CMK (cell line): ENCODE measurements around the gene STK36.

Experiments used
- DNase-seq: peaks from one replicate; pipeline ENCODE4 v3.0.0-alpha.2; 2010; ENCODE audit warnings: low read depth

STK36 gene, protein sequence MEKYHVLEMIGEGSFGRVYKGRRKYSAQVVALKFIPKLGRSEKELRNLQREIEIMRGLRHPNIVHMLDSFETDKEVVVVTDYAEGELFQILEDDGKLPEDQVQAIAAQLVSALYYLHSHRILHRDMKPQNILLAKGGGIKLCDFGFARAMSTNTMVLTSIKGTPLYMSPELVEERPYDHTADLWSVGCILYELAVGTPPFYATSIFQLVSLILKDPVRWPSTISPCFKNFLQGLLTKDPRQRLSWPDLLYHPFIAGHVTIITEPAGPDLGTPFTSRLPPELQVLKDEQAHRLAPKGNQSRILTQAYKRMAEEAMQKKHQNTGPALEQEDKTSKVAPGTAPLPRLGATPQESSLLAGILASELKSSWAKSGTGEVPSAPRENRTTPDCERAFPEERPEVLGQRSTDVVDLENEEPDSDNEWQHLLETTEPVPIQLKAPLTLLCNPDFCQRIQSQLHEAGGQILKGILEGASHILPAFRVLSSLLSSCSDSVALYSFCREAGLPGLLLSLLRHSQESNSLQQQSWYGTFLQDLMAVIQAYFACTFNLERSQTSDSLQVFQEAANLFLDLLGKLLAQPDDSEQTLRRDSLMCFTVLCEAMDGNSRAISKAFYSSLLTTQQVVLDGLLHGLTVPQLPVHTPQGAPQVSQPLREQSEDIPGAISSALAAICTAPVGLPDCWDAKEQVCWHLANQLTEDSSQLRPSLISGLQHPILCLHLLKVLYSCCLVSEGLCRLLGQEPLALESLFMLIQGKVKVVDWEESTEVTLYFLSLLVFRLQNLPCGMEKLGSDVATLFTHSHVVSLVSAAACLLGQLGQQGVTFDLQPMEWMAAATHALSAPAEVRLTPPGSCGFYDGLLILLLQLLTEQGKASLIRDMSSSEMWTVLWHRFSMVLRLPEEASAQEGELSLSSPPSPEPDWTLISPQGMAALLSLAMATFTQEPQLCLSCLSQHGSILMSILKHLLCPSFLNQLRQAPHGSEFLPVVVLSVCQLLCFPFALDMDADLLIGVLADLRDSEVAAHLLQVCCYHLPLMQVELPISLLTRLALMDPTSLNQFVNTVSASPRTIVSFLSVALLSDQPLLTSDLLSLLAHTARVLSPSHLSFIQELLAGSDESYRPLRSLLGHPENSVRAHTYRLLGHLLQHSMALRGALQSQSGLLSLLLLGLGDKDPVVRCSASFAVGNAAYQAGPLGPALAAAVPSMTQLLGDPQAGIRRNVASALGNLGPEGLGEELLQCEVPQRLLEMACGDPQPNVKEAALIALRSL (N-terminal part only)

DNA sequence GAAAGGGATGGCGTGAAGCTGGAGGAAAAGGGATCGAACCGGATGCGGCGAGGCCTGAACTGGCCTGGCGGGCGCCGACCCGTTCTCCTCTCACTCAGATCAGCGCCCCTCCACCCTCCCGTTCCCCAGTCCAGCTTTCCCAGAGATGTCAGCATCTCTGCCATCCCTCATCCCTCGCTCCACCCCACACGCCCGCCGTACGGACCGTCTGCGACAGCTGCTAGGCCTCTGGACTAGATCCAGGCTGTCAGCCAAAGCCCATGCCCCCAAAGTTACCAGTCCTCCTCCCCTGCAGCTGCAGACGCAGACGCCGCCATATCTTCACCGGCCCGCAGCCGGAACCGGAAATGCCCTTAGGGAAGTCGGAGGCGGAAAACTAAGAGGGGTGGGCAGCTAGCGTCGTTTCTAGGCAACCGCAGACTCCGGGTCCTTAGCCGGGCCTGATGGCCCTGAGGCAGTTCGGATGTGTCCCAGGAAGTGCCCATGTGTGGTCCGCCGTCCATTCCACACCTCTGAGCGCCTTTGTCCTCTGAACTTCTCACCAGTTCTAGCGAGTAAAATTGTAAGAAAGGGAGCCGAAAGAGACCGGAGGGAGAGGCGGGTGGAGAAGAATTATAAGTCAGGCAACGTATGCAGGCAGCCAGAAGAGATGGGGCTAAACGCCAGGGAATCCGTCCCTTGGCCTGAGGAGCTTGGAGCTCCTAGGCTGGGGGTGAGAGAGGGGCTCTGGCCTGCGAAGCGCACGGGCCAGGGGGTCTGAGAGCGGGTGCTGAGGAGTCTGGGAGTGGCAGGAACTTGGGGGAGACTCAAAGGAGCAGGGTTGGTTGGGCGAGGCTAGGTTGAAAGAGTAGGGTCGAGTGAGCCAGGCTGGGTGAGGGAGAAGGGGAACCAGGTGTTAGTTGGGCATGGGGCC, at the start of gene STK36, which contains the start of gene RNF25:
STK36 (plus strand) TSS at position 433 of the 913 bp plus-strand sequence. CDS start 744 bp downstream, outside the sequence.
RNF25 (minus strand) TSS at position 349 of the 913 bp plus-strand sequence; CDS start at position 317, 32 bp downstream.
- peak; percentile 38 for DNase-seq

GRCh38 chr2:218622606-218623365, 49.1 kb upstream of the STK36 start:
- DNase-seq: no peak

DNA sequence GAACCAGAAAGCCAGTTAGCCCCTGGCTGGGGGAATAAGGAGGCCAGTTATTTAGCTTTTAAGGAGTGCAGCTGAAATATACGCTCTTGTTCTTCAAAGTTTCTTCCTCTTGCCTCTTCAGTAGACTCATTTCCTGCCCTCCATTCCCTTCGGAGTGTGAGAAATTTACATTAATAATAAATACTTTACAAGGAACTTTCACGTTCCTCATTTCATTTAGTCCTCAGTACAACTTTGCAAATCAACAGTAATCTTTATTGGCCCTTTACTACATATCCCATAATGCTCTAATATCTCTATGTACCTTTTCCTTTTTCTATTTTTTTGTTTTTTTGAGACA, 48.5 kb upstream of the STK36 start:
- no peak for DNase-seq

GRCh38 chr2:218626369-218626768, 45.5 kb upstream of the STK36 start:
- no peak for DNase-seq

DNA sequence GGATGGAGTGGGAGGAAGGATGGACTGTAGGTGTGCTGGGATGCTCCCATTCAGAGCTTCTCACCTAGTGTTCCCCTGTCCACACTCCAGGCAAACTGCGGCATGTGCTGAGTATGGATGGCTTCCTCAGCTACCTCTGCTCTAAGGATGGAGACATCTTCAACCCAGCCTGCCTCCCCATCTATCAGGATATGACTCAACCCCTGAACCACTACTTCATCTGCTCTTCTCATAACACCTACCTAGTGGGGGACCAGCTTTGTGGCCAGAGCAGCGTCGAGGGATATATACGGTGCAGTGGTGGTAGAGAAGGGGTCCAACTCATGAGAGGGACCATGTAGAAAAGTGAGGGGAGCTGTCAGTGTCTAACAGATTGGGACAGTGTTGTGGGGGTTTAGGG, 43.9 kb upstream of the STK36 start:
- DNase-seq: no peak

DNA sequence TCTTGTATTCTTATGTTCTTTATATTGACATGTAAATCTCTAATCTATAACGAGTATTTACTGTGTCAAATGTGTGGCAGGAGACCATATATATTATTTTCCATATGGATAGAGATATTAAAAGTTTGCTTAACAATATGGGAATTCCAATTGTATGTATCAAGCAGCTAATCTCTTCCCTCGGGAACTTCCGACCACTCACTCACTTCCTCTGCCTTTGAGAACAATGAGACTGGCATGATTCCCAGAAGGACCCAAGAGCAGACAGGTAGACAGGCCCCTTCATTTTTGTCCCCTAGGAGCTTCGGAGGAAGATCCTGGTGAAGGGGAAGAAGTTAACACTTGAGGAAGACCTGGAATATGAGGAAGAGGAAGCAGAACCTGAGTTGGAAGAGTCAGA, 40.0 kb upstream of the STK36 start:
- no peak for DNase-seq

GRCh38 chr2:218635719-218636118, 36.2 kb upstream of the STK36 start:
- no peak for DNase-seq

GRCh38 chr2:218638372-218638771, 33.5 kb upstream of the STK36 start:
- no peak for DNase-seq

- no peak for DNase-seq
Measured at GRCh38 chr2:218642121-218642656, 29.7 kb upstream of the STK36 start.

GRCh38 chr2:218642786-218643185, 29.1 kb upstream of the STK36 start:
- DNase-seq: no peak

- DNase-seq: no peak
Measured at GRCh38 chr2:218643751-218644310, 28.1 kb upstream of the STK36 start.

DNA sequence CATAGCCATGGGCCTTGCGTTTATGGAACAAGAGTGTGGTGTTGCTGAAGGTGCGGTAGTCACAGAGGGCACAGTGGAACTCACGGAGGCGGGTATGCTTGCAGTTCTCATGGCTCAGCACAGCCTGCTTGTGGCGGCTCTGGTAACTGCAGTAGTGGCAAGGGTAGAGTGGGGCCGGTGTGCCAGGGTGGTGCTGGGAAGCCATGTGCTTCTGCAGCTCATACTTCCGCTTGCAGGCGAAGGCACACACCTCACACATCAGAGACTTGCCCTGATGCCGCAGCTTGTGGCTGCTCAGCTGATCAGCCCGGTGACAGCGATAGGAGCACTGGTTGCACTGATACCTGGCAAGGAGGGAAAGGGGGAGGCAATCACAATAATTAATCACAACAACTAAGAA, 27.2 kb upstream of the STK36 start:
- no peak for DNase-seq

- no peak for DNase-seq
Measured at GRCh38 chr2:218645126-218645525, 26.8 kb upstream of the STK36 start.

- peak; percentile 33 for DNase-seq
Measured at GRCh38 chr2:218648088-218648786, 23.6 kb upstream of the STK36 start.

GRCh38 chr2:218648787-218649100, 23.1 kb upstream of the STK36 start:
- DNase-seq: no peak

DNA sequence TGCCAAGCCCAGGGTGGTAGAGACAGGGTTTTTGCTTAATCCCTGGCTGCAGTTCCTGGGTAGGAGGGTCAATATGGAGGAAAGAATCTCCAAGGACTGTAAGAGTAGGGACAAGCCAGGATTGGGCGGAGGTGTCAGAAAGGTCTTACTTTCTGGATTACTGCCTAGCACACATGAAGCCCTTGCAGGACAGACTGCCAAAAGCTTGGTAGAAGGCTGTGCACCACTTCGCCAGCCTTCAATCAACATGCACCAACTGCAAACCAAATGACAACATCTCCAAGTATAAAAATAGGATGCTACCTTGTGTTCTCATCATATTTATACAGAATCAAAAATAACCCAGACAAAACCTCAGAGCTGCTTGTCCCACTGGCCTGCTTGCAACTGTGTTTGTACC, 16.1 kb upstream of the STK36 start:
- no peak for DNase-seq

DNA sequence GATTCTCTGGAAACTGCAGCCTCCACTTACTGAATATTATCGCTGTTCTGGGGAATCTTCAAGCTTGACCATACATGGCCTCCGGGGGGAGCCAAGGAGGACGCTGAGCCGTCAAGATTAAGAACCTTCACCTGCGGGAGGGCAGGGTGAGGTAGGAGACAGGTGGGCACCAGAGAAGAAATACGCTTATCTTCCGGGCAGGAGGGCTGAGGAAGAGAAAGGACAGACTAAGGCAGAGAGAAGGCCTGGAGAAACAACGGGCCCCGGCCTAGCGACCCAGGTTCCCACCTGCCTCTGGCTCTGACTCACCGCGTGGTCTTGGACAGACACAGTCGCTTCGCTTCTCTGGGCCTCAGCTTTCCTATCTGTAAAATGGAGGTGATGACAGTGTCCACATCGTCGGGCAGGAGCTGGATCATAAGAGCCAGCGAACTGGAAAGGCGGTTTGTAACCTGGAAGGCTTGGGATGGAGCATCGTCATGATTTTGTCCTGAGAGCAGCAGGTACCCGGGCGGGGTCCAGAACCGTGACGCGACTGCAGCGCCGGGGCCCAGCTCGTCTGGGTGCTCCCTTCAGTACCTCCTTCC, 13.1 kb upstream of the STK36 start:
- peak; percentile 25 for DNase-seq

- peak; percentile 88 for DNase-seq
Measured at GRCh38 chr2:218659258-218659987, 12.5 kb upstream of the STK36 start, which contains the start of the genes BCS1L and ZNF142. BCS1L (plus strand) TSS chr2:218659683; CDS start chr2:218660988, 1,305 bp downstream. ZNF142 (minus strand) TSS chr2:218659623; CDS start chr2:218656429, 3,194 bp downstream.
